Melanocyte of skin (primary cell): ENCODE data around the gene CACTIN. TPM values are rescaled to one million over a fixed set of nuclear protein-coding genes. Genes with fewer than 3 reads are reported as not detected.

ENCODE experiments used
- small RNA-seq, 2 donors: library from RNA; depleted of rRNA; stranded (forward); fragments of <200 nt; gene quantifications; one replicate each; pipeline ENCODE3, GENCODE V24; 2012
- total RNA-seq, 2 donors: library from RNA; depleted of rRNA; stranded (reverse); fragments of >200 nt; gene quantifications; 2 replicates each; pipeline ENCODE4 v1.2.3, GENCODE V29; 2012

CACTIN gene
- total RNA-seq: 10 to 100 TPM; 11.7 to 25.0 TPM

DNA sequence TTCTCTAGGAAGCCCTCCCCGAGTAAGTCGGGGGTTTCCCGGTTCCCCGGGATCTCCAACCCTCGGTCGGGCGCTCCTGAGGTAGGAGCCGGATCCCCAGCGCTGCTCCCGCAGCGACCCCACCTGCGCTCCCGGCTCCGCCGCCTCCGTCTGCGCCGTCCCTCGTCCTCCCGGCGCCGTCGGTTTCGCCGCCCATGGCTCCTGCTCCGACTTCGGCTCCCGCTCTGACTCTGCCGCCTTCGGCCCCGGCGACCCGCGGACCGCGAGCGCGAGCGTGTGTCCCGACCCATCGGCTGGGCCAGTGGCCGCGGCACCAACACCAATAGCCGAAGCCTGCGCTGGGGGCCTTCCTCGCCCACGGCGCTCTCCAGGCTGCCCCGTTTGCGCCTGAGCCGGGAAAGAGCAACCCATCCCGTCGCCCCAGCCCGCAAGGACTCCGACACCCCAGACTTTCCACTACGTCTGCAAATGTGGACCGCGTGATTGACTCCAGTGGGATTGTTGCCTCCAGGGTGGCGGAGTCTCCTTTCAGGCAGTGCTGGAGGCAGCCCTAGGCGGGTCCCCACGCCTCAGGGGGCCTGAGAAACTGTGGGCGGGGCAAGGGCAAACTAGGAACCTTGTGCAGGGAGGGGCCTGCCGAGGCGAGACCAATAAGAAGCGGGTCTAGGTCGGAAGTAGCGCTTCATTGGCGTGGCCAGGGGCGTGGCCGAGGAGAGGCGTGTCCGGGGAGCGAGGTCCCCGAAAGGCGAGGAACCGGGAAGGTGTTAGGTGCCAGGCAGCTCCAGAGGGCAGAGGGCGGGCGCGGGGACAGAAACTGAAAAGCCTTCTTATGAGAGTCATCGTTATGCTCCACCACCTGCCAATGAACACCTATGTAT lies at the start of gene CACTIN:
Gene CACTIN, minus strand, starts transcription at position 318 of the 878 bp plus-strand sequence. Its CDS starts 28 bp downstream, at position 290.

DNA sequence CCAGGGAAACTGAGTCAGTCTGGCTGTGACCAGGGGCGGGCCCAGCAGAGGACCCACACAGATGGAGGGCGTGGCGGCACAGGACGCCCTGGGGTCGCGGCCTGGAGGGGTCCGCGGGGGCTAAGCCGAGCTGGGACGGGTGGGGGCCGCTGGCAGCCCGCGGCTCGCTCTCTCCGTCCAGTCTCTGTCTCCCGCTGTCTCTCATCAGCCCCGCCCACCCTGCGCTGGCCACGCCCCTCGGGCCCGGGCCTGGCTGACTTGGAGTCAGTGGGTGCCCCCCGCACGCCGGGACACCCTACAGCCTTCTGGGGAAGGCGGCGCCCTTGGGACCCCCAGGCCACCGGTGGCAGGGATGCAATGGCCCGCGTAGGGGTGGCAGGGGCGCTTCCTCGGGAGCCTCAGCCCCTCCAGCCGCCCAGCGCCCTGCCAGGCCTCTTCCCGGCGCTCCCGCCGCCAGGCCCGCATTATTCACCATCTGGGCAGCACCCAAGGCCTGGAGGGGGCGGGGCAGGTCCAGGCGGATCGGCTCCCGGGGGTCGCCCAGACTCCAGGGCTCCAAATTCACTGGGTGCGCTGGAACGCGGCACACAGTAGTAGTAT lies 19.8 kb downstream of the CACTIN start, which contains the start of gene TBXA2R:
Gene TBXA2R, minus strand, starts transcription at position 186 of the 600 bp plus-strand sequence. CDS start 6,241 bp downstream, outside the sequence.

DNA sequence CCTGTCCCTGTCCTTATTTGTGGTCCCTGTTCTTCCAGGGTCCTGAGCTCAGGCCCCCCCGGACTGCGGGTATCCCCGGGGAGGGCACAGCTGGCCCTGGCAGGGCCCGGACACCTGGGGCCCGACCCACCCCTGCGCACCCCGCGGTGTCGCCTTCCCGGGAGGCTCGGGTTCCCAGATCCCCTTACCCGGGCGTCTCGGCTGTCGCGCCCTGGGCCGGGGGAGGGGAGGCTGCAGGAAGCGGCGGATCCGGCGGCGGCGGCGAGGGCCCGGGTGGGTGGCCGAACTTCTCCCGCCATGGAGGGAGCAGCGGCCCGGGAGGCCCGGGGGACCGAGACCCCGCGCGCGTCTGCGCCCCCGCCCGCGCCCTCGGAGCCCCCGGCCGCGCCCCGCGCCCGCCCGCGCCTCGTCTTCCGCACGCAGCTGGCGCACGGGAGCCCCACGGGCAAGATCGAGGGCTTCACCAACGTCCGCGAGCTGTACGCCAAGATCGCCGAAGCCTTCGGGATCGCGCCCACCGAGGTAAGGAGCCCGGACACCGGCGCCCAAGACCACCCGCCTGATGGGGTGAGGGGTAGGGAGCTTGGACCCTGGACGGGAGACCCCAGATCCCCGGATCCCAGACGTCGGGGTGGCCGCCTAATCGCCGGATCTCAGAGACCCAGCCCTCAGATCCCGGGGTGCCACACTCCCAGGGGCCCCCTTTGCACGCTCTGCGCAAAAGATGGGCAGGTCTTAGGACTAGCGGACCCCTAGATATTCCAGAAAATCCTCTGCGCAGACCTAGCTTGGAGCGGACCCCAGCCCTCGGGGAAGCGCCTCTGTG lies 41.1 kb downstream of the CACTIN start, which contains the start of gene GIPC3:
Gene GIPC3, plus strand, starts transcription at position 178 of the 826 bp plus-strand sequence. Its CDS starts 120 bp downstream, at position 298.

DNA sequence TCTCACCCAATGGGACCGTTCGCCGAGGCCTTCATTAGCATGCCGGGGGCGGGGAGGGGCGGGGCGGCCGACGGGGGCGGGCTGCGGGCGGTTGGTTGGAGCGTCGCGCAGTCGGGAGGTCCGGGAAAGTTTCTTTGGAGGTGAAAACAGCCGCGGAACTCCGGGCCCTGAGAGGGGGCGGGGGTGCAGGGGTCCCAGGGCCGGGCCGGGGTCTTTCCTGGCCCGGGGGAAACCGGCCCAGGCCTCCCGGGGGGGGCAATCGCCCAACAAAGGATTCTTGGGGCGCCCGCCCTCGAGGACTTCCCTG lies 53.8 kb downstream of the CACTIN start, which contains the start of gene HMG20B:
Gene HMG20B, plus strand, starts transcription at position 90 of the 307 bp plus-strand sequence. CDS start 366 bp downstream, outside the sequence.

Small RNA genes lying within 50 kb of the gene (small RNA-seq; reads per million reads assigned to genes)
- 0 reads per million in 2 donors for gene AC005786.1

Other genes with a start within 250 kb of the CACTIN start
- 1 to 10 TPM in 1 of 2 donors, not detected in 1; 1.0 TPM for gene SMIM24, start 146.3 kb downstream of the CACTIN start, total RNA-seq
- not detected for gene SMIM44, start 143.3 kb downstream of the CACTIN start, total RNA-seq
- 10 to 100 TPM; 10.7 to 17.0 TPM for gene DOHH, start 126.1 kb downstream of the CACTIN start, total RNA-seq
- 10 to 100 TPM; 28.6 to 34.0 TPM for gene FZR1, start 120.5 kb downstream of the CACTIN start, total RNA-seq
- gene TEKTIP1, start 87.6 kb downstream of the CACTIN start, total RNA-seq: not detected
- gene MFSD12, start 69.2 kb downstream of the CACTIN start, total RNA-seq: 1,000 to 10,000 TPM; 2,768 to 2,971 TPM
- gene HMG20B, start 53.8 kb downstream of the CACTIN start, total RNA-seq: 100 to 1,000 TPM; 663 to 915 TPM
- gene GIPC3, start 41.3 kb downstream of the CACTIN start, total RNA-seq: under 1 TPM; under 0.01 to 0.67 TPM
- 1 to 10 TPM in 1 of 2 donors, not detected in 1; 1.7 TPM for gene TBXA2R, start 19.9 kb downstream of the CACTIN start, total RNA-seq
- 10 to 100 TPM; 27.3 to 32.7 TPM for gene PIP5K1C, start 73.7 kb upstream of the CACTIN start, total RNA-seq
- gene TJP3, start 81.6 kb upstream of the CACTIN start, total RNA-seq: not detected
- gene APBA3, start 134.9 kb upstream of the CACTIN start, total RNA-seq: 10 to 100 TPM; 25.1 to 27.0 TPM
- gene MRPL54, start 135.9 kb upstream of the CACTIN start, total RNA-seq: 10 to 100 TPM; 39.6 to 51.6 TPM
- gene RAX2, start 145.4 kb upstream of the CACTIN start, total RNA-seq: not detected
- under 1 TPM; 0.34 to 1.00 TPM for gene MATK, start 159.6 kb upstream of the CACTIN start, total RNA-seq
- gene ZFR2, start 242.2 kb upstream of the CACTIN start, total RNA-seq: under 1 TPM in 1 of 2 donors, not detected in 1; 0.34 TPM